Neural cell (in vitro differentiated cells): ENCODE results near the gene UPF3A.

Experiments
- EP300 ChIP-seq: fragments of 450-650 bp; conservative IDR thresholded peaks from 2 replicates; pipeline ENCODE4 v1.6.1; 2014; ENCODE audit warnings: antibody characterized with exemption, mild to moderate bottlenecking, moderate library complexity; ENCODE audit not compliant: poor library complexity, severe bottlenecking
- EZH2 ChIP-seq: fragments of 200-600, 300-800 bp; shearing (Covaris generic), sonication (generic); IDR thresholded peaks from 2 replicates; pipeline ENCODE4 v1.6.1; 2014; ENCODE audit warnings: antibody characterized with exemption, low read length, borderline replicate concordance, mild to moderate bottlenecking; ENCODE audit not compliant: insufficient read depth, poor library complexity, severe bottlenecking
- POLR2AphosphoS5 ChIP-seq: IDR thresholded peaks from 2 replicates; pipeline ENCODE4 v1.6.1; 2012
- TAF1 ChIP-seq: IDR thresholded peaks from 2 replicates; pipeline ENCODE4 v1.6.1; 2012; ENCODE audit warnings: low read depth
- TF ChIP-seq, protein P1 (sequence below): fragments of 450-650 bp; IDR thresholded peaks from 2 replicates; pipeline ENCODE4 v1.5.1; 2014; ENCODE audit warnings: antibody characterized with exemption, mild to moderate bottlenecking, moderate library complexity; ENCODE audit not compliant: poor library complexity, severe bottlenecking

- TF ChIP-seq EP300 (no peak), TAF1 (no peak), EZH2 (no peak), POLR2AphosphoS5 (no peak)
- TF ChIP-seq, protein P1, sequence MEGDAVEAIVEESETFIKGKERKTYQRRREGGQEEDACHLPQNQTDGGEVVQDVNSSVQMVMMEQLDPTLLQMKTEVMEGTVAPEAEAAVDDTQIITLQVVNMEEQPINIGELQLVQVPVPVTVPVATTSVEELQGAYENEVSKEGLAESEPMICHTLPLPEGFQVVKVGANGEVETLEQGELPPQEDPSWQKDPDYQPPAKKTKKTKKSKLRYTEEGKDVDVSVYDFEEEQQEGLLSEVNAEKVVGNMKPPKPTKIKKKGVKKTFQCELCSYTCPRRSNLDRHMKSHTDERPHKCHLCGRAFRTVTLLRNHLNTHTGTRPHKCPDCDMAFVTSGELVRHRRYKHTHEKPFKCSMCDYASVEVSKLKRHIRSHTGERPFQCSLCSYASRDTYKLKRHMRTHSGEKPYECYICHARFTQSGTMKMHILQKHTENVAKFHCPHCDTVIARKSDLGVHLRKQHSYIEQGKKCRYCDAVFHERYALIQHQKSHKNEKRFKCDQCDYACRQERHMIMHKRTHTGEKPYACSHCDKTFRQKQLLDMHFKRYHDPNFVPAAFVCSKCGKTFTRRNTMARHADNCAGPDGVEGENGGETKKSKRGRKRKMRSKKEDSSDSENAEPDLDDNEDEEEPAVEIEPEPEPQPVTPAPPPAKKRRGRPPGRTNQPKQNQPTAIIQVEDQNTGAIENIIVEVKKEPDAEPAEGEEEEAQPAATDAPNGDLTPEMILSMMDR: no peak
Observed at GRCh38 chr13:114341003-114341777, 59.8 kb downstream of the UPF3A start.
